HG03354 (cell line): ENCODE data around the gene ADCY3.
"Not testable (repeated sequence)": the region's sequence is repeated elsewhere in the genome, so short reads cannot be mapped to it uniquely, and the experiment has no call there.

Experiments used
- ATAC-seq: cut with Tn5 transposase; IDR thresholded peaks from one replicate; pipeline ENCODE4 v1.9.1; 2021; ENCODE audit warnings: mild to moderate bottlenecking; ENCODE audit not compliant: unreplicated experiment, poor library complexity, severe bottlenecking

The ADCY3 gene

GRCh38 chr2:24836206-24836605 is 83.8 kb downstream of the ADCY3 start:
- no peak for ATAC-seq

GRCh38 chr2:24835411-24835810 is 84.6 kb downstream of the ADCY3 start:
- ATAC-seq, result not testable (repeated sequence)

- ATAC-seq, result no peak
Measured at GRCh38 chr2:24834733-24835395, 85.2 kb downstream of the ADCY3 start.

- ATAC-seq, result no peak
Measured at GRCh38 chr2:24833821-24834732, 86.0 kb downstream of the ADCY3 start.

- no peak for ATAC-seq
Measured at GRCh38 chr2:24832931-24833701, 86.9 kb downstream of the ADCY3 start.

- no peak for ATAC-seq
Measured at GRCh38 chr2:24832521-24832920, 87.5 kb downstream of the ADCY3 start.

GRCh38 chr2:24832073-24832461 is 88.0 kb downstream of the ADCY3 start:
- ATAC-seq, result no peak

- ATAC-seq, result no peak
Measured at GRCh38 chr2:24831221-24832072, 88.6 kb downstream of the ADCY3 start.

GRCh38 chr2:24830786-24831185 is 89.3 kb downstream of the ADCY3 start:
- no peak for ATAC-seq

GRCh38 chr2:24830351-24830750 is 89.7 kb downstream of the ADCY3 start:
- ATAC-seq, result no peak

- no peak for ATAC-seq
Measured at GRCh38 chr2:24828238-24828996, 91.6 kb downstream of the ADCY3 start.

- peak; percentile 78 for ATAC-seq
Measured at GRCh38 chr2:24827321-24828237, 92.5 kb downstream of the ADCY3 start.

GRCh38 chr2:24826773-24827145 is 93.3 kb downstream of the ADCY3 start:
- ATAC-seq, result no peak

- ATAC-seq, result no peak
Measured at GRCh38 chr2:24825883-24826772, 93.9 kb downstream of the ADCY3 start.

- ATAC-seq, result no peak
Measured at GRCh38 chr2:24824966-24825882, 94.8 kb downstream of the ADCY3 start.

- ATAC-seq, result no peak
Measured at GRCh38 chr2:24824071-24824588, 95.9 kb downstream of the ADCY3 start.
